ENCODE measurements around the gene NHEJ1. TPM values are rescaled to one million over a fixed set of nuclear protein-coding genes. Genes with fewer than 3 reads are reported as not detected.

Gene NHEJ1
- total RNA-seq, 1 experiment from 2014 or later = 20.8 TPM

- no peak overlapping the region for H2AFZ ChIP-seq (ENCODE audit: low read length)
- H2BK120ac ChIP-seq (ENCODE audit: low read depth, low read length, poor library complexity, severe bottlenecking) = no peak overlapping the region
- H3K27me3 ChIP-seq (ENCODE audit: insufficient read depth, low read length) = no peaks in the 10 kb centered on the region; the same call in 1 of the 2 replicates
- H3K4ac ChIP-seq (ENCODE audit: low read depth, low read length) = no peak overlapping the region
- H3K79me1 ChIP-seq (ENCODE audit: insufficient read depth, low read depth, low read length, poor library complexity, severe bottlenecking) = no peaks in the 10 kb centered on the region
- H2BK15ac ChIP-seq (ENCODE audit: low read depth, low read length) = no peak overlapping the region
- no peak overlapping the region for H4K5ac ChIP-seq (ENCODE audit: insufficient read length, low read depth, low read length)
- peaks cover 18% of the 10 kb centered on the region for H3K27me3 Mint-ChIP-seq (ENCODE audit: low read depth)
- no peaks in the 10 kb centered on the region for H4K20me1 ChIP-seq (ENCODE audit: control insufficient read depth, insufficient read depth, insufficient read length)
- H4K8ac ChIP-seq (replicated peaks; ENCODE audit: insufficient read length, low read depth, low read length) = no peak overlapping the region
- no peak overlapping the region for H2BK5ac ChIP-seq (ENCODE audit: insufficient read length, low read length)
- no peak overlapping the region for H3T11ph ChIP-seq (ENCODE audit: low read length)
- DNase-seq = no peak
- no peaks in the 10 kb centered on the region for H3K9me3 ChIP-seq (ENCODE audit: control insufficient read depth, low read depth, low read length)
- H3K4me2 ChIP-seq (ENCODE audit: insufficient read depth, insufficient read length, low read length) = no peak overlapping the region
- H3K79me2 ChIP-seq (ENCODE audit: insufficient read depth, low read length) = no peaks in the 10 kb centered on the region
- H3K14ac ChIP-seq (ENCODE audit: insufficient read depth, low read length) = no peak overlapping the region
- H3K23ac ChIP-seq (ENCODE audit: insufficient read length, low read depth, low read length) = no peak overlapping the region
- no peak overlapping the region for H2AK5ac ChIP-seq (ENCODE audit: insufficient read length, low read length)
- peaks cover 12 to 13% of the 10 kb centered on the region in 2 experiments for H3K4me1 Mint-ChIP-seq
- TF ChIP-seq CTCF (conservative IDR thresholded peaks at IDR 0.05) = no peak
- no peak overlapping the region for H3K27ac Mint-ChIP-seq
- peaks cover 5% of the 10 kb centered on the region for H3K23me2 ChIP-seq (ENCODE audit: insufficient read length, low read depth, low read length, poor library complexity, severe bottlenecking)
- H2BK12ac ChIP-seq (ENCODE audit: insufficient read length, low read depth, low read length) = no peak overlapping the region
- no peak overlapping the region for H3K4me3 Mint-ChIP-seq
- H3K27ac ChIP-seq (ENCODE audit: insufficient read length, low read depth, low read length) = no peak overlapping the region
- no peak overlapping the region for H4K91ac ChIP-seq (ENCODE audit: insufficient read length, low read depth, low read length)
- no peak overlapping the region for H3K18ac ChIP-seq (ENCODE audit: insufficient read length, low read depth, low read length)
- H3K56ac ChIP-seq (ENCODE audit: insufficient read length, low read depth, low read length) = no peak overlapping the region
- no peaks in the 10 kb centered on the region for H3K9me3 Mint-ChIP-seq
- no peak overlapping the region for H3K9ac ChIP-seq (ENCODE audit: extremely low read depth, insufficient read length, low read length)
- H2BK20ac ChIP-seq (ENCODE audit: low read depth, low read length, poor library complexity, severe bottlenecking) = no peak overlapping the region
- H3K4me1 ChIP-seq (ENCODE audit: insufficient read depth, low read length) = no peaks in the 10 kb centered on the region
- H3K36me3 Mint-ChIP-seq (ENCODE audit: insufficient read depth in 1 of 3, low read depth in 3 of 3) = no peaks in the 10 kb centered on the region
- no CpG with 5 or more reads among the region's 6 CpGs for WGBS (ENCODE audit: extremely low coverage, insufficient read length, low lambda C conversion rate)
Measured at GRCh38 chr2:219163156-219163555, 2.5 kb upstream of the NHEJ1 start.

All from H9 (cell line).